SK-N-SH (cell line): ENCODE results near the gene TRIM66. TPM values are rescaled to one million over a fixed set of nuclear protein-coding genes. Genes with fewer than 3 reads are reported as not detected.

ENCODE experiments used
- CTCF ChIA-PET: fragments of 300-600, 350-600 bp; formaldehyde crosslinking; extraction: SDS; loops from one replicate; lab custom pipeline; 2021; lab: Yijun Ruan, JAX
- POLR2A ChIA-PET: fragments of 350-600 bp; sonication (Branson Sonifier 250); formaldehyde crosslinking; extraction: SDS; loops from one replicate; lab custom pipeline; 2020; ENCODE audit warnings: antibody characterized with exemption, inconsistent platforms; lab: Yijun Ruan, JAX
- DNase-seq: peaks from one replicate; pipeline ENCODE4 v3.0.0; 2012
- H2AFZ ChIP-seq: fragments of 200-600 bp; sonication (generic); 2 replicates; pipeline ENCODE4 v1.8.1; 2016; ENCODE audit warnings: antibody characterized with exemption, mild to moderate bottlenecking, low read depth
- H3F3A ChIP-seq: fragments of 200-600 bp; sonication (generic); replicated peaks from 2 replicates; pipeline ENCODE3; 2016; ENCODE audit warnings: antibody characterized with exemption, mild to moderate bottlenecking; ENCODE audit not compliant: insufficient read depth
- H3K27ac ChIP-seq, 2 experiments: fragments of 200-500 bp in 1 of 2; fragments of 200-600 bp in 1 of 2; sonication (Bioruptor generic) in 1 of 2; sonication (generic), shearing (Covaris generic) in 1 of 2; 2 replicates each; pipeline versions ENCODE4 v1.5.1 to v1.6.1; 2014 to 2016; ENCODE audit warnings: low read depth in 2 of 2, inconsistent platforms in 1 of 2, low read length in 1 of 2, mild to moderate bottlenecking in 1 of 2, mixed read lengths in 1 of 2
- H3K27me3 ChIP-seq: fragments of 200-600 bp; sonication (generic), shearing (Covaris generic); 2 replicates; pipeline ENCODE4 v1.6.1; 2016; ENCODE audit warnings: mixed run types; ENCODE audit not compliant: insufficient read depth
- H3K36me3 ChIP-seq, 2 experiments: fragments of 200-500 bp in 1 of 2; fragments of 200-600 bp in 1 of 2; sonication (Bioruptor generic) in 1 of 2; sonication (generic) in 1 of 2; replicated peaks in 1 of 2; 2 replicates each; pipeline versions ENCODE3 to v1.5.1; 2014 to 2016; ENCODE audit warnings: low read length in 1 of 2, mild to moderate bottlenecking in 1 of 2; ENCODE audit not compliant: insufficient read depth in 2 of 2, control insufficient read depth in 1 of 2
- H3K4me1 ChIP-seq, 2 experiments: fragments of 200-500 bp in 1 of 2; fragments of 200-600 bp in 1 of 2; sonication (Bioruptor generic) in 1 of 2; sonication (generic), shearing (Covaris generic) in 1 of 2; 2 replicates each; pipeline versions ENCODE4 v1.5.1 to v1.6.1; 2014 to 2016; ENCODE audit warnings: low read depth in 1 of 2, low read length in 1 of 2, mixed run types in 1 of 2; ENCODE audit not compliant: insufficient read depth in 2 of 2, control insufficient read depth in 1 of 2
- H3K4me2 ChIP-seq: fragments of 200-600 bp; sonication (generic), shearing (Covaris generic); 2 replicates; pipeline ENCODE4 v1.6.1; 2017; ENCODE audit warnings: mixed run types
- H3K4me3 ChIP-seq, 2 experiments: fragments of 200-500 bp in 1 of 2; fragments of 200-600 bp in 1 of 2; sonication (Bioruptor generic) in 1 of 2; sonication (generic), shearing (Covaris generic) in 1 of 2; 2 replicates each; pipeline versions ENCODE4 v1.5.1 to v1.8.1; 2014 to 2016; ENCODE audit warnings: low read depth in 2 of 2, inconsistent platforms in 1 of 2, low read length in 1 of 2, mild to moderate bottlenecking in 1 of 2, mixed read lengths in 1 of 2, moderate library complexity in 1 of 2
- H3K79me2 ChIP-seq: fragments of 200-600 bp; sonication (generic); 2 replicates; pipeline ENCODE4 v1.8.1; 2017; ENCODE audit warnings: mild to moderate bottlenecking; ENCODE audit not compliant: insufficient read depth
- H3K9ac ChIP-seq: fragments of 200-600 bp; sonication (generic); 2 replicates; pipeline ENCODE4 v1.6.1; 2017; ENCODE audit warnings: mixed run types
- H3K9me2 ChIP-seq: fragments of 200-600 bp; sonication (generic); 2 replicates; pipeline ENCODE4 v1.6.1; 2017; ENCODE audit warnings: mixed run types
- H3K9me3 ChIP-seq: fragments of 200-600 bp; sonication (generic); 2 replicates; pipeline ENCODE4 v1.6.1; 2017; ENCODE audit warnings: mixed run types, mild to moderate bottlenecking, moderate library complexity
- H4K20me1 ChIP-seq: fragments of 200-600 bp; sonication (generic); 2 replicates; pipeline ENCODE4 v1.6.1; 2017; ENCODE audit warnings: mild to moderate bottlenecking, mixed run types; ENCODE audit not compliant: insufficient read depth
- CHD2 ChIP-seq: fragments of 150-350 bp; IDR thresholded peaks from 2 replicates; pipeline ENCODE4 v1.6.1; 2018; ENCODE audit warnings: low read length; ENCODE audit not compliant: partially characterized antibody
- CTCF ChIP-seq: fragments of 200-600 bp; sonication (generic); IDR thresholded peaks from 2 replicates; pipeline ENCODE4 v1.6.1; 2017; ENCODE audit warnings: antibody characterized with exemption, mild to moderate bottlenecking, moderate library complexity
- EP300 ChIP-seq, 2 experiments: IDR thresholded peaks; 2 replicates each; pipeline versions ENCODE4 v1.4.0 to v1.6.1; 2012; ENCODE audit warnings: borderline replicate concordance in 1 of 2, low read depth in 1 of 2, low read length in 1 of 2
- GATA2 ChIP-seq: sonication (generic); formaldehyde crosslinking; IDR thresholded peaks from 2 replicates; pipeline ENCODE4 v1.5.0; 2020; ENCODE audit warnings: mild to moderate bottlenecking, missing genetic modification reagents
- IRF3 ChIP-seq: fragments of 150-350 bp; IDR thresholded peaks from 2 replicates; pipeline ENCODE4 v1.6.1; 2016; ENCODE audit warnings: mild to moderate bottlenecking, low read depth, low read length
- JUND ChIP-seq: IDR thresholded peaks from 2 replicates; pipeline ENCODE4 v1.4.0; 2012
- MAX ChIP-seq: IDR thresholded peaks from 2 replicates; pipeline ENCODE4 v1.4.0; 2012; ENCODE audit warnings: low read depth
- MXI1 ChIP-seq: IDR thresholded peaks from 2 replicates; pipeline ENCODE4 v1.6.1; 2012; ENCODE audit warnings: mild to moderate bottlenecking, low read depth, low read length, improper control_type of control experiment
- NFIC ChIP-seq: IDR thresholded peaks from 2 replicates; pipeline ENCODE4 v1.4.0; 2012; ENCODE audit warnings: borderline replicate concordance
- PBX3 ChIP-seq: IDR thresholded peaks from 2 replicates; pipeline ENCODE4; 2012
- REST ChIP-seq: IDR thresholded peaks from 2 replicates; pipeline ENCODE4 v1.6.1; 2012; ENCODE audit warnings: mild to moderate bottlenecking, low read depth, low read length, moderate library complexity
- RFX5 ChIP-seq: IDR thresholded peaks from 2 replicates; pipeline ENCODE4 v1.6.1; 2012; ENCODE audit warnings: mild to moderate bottlenecking, improper control_type of control experiment, low read length
- SIN3A ChIP-seq: IDR thresholded peaks from 2 replicates; pipeline ENCODE4 v1.6.1; 2012; ENCODE audit warnings: low read depth, mild to moderate bottlenecking, low read length, moderate library complexity, borderline replicate concordance
- SMC3 ChIP-seq: IDR thresholded peaks from 2 replicates; pipeline ENCODE4 v1.6.1; 2012; ENCODE audit warnings: low read depth, low read length, improper control_type of control experiment
- TEAD4 ChIP-seq: IDR thresholded peaks from 2 replicates; pipeline ENCODE4 v1.4.0; 2012; ENCODE audit warnings: mild to moderate bottlenecking, borderline replicate concordance; ENCODE audit not compliant: insufficient read depth
- USF1 ChIP-seq: IDR thresholded peaks from 2 replicates; pipeline ENCODE4 v1.4.0; 2012; ENCODE audit warnings: low read depth, borderline replicate concordance
- WGBS: methylation state at CpG from one replicate; pipeline ENCODE4 v1.1.6; 2017; ENCODE audit warnings: low lambda C conversion rate; 5-methylcytosine and 5-hydroxymethylcytosine counted together
- polyA plus RNA-seq, 3 experiments: library from polyadenylated mRNA; depleted of rRNA; stranded (reverse); fragments of >200 nt; gene quantifications; 2 replicates each; pipeline ENCODE4 v1.2.3, GENCODE V29; 2012

The TRIM66 gene
- polyA plus RNA-seq, 1 of the 3 experiments (the other 2 are of a cell fraction): 6.4 TPM

GRCh38 chr11:8694137-8694536 is 11.7 kb upstream of the TRIM66 start:
- DNase-seq: no peak
- H3K4me2 ChIP-seq: no peak overlapping the region
- H4K20me1 ChIP-seq: no peaks in the 10 kb centered on the region
- peaks cover 7 to 8% of the 10 kb centered on the region in 2 experiments; a peak in 3 of 4 replicates for H3K4me1 ChIP-seq
- no peak for TF ChIP-seq SIN3A
- TF ChIP-seq MXI1: no peak
- TF ChIP-seq TEAD4: no peak
- no peak for TF ChIP-seq REST
- peaks cover 7% of the 10 kb centered on the region for H3F3A ChIP-seq
- no peak overlapping the region for H2AFZ ChIP-seq
- H3K79me2 ChIP-seq: peaks cover 40% of the 10 kb centered on the region; the same call in 1 of the 2 replicates
- CTCF ChIA-PET: no interaction called here
- peaks cover 49 to 63% of the 10 kb centered on the region in 2 experiments for H3K36me3 ChIP-seq
- H3K4me3 ChIP-seq: no peak overlapping the region
- no peaks in the 10 kb centered on the region for H3K27me3 ChIP-seq
- H3K27ac ChIP-seq: no peak overlapping the region
- WGBS: 95% methylated on average over 5 of the region's 5 CpGs
- no peak overlapping the region for H3K9ac ChIP-seq
- no peaks in the 10 kb centered on the region for H3K9me2 ChIP-seq
- POLR2A ChIA-PET: interaction anchor here (0.5 kb wide), 1 partner anchor 15 kb away, joined by 3 read pairs; no protein-coding TSS in a partner anchor
- H3K9me3 ChIP-seq: no peaks in the 10 kb centered on the region

- Histone ChIP-seq H3K79me2 (peaks cover 39% of the 10 kb centered on the region; the same call in 1 of the 2 replicates), H3K9ac (no peak overlapping the region), H3K9me2 (no peaks in the 10 kb centered on the region), H3F3A (peaks cover 10% of the 10 kb centered on the region), H3K4me1 (peaks cover 6 to 7% of the 10 kb centered on the region in 2 experiments; a peak in 2 of 4 replicates), H3K9me3 (no peaks in the 10 kb centered on the region), H3K27me3 (no peaks in the 10 kb centered on the region), H4K20me1 (no peaks in the 10 kb centered on the region), H3K4me3 (no peak overlapping the region), H2AFZ (no peak overlapping the region), H3K4me2 (no peak overlapping the region), H3K36me3 (peaks cover 49 to 58% of the 10 kb centered on the region in 2 experiments), H3K27ac (no peak overlapping the region)
- TF ChIP-seq NFIC: no peak
- TF ChIP-seq EP300 (IDR thresholded peaks at IDR 0.05; ENCODE audit: borderline replicate concordance in 1 of 2, low read depth in 1 of 2, low read length in 1 of 2): no peak
- TF ChIP-seq MAX: no peak
- TF ChIP-seq IRF3: no peak
- no peak for TF ChIP-seq RFX5
- no peak for TF ChIP-seq CHD2
- TF ChIP-seq USF1: no peak
- TF ChIP-seq SMC3: no peak
- TF ChIP-seq CTCF: no peak
- no peak for TF ChIP-seq PBX3
- no peak for TF ChIP-seq SIN3A
- TF ChIP-seq GATA2 (CRISPR knock-in tag): no peak
- TF ChIP-seq JUND: no peak
- DNase-seq: no peak
- ChIA-PET CTCF (interaction anchor here (0.9 kb wide), 1 partner anchor 205 kb away, joined by 3 read pairs; no protein-coding TSS in a partner anchor), POLR2A (interaction anchor here (0.5 kb wide), 1 partner anchor 15 kb away, joined by 3 read pairs; no protein-coding TSS in a partner anchor)
- WGBS: 100% methylated on average over 3 of the region's 7 CpGs
Observed at GRCh38 chr11:8693555-8693954, 11.1 kb upstream of the TRIM66 start.
